GM12891 (cell line): ENCODE measurements around the gene CENPU.

ENCODE experiments used
- PAX5 ChIP-seq: IDR thresholded peaks from 2 replicates; pipeline ENCODE4 v1.6.1; 2011; ENCODE audit warnings: low read length, moderate library complexity, mild to moderate bottlenecking; ENCODE audit not compliant: insufficient read depth, severe bottlenecking
- POLR2A ChIP-seq: IDR thresholded peaks from 2 replicates; pipeline ENCODE4 v1.6.1; 2011; ENCODE audit warnings: low read depth, low read length, control low read depth
- POLR2AphosphoS5 ChIP-seq: IDR thresholded peaks from 2 replicates; pipeline ENCODE4 v1.6.1; 2011; ENCODE audit warnings: low read depth, low read length, control low read depth
- POU2F2 ChIP-seq: IDR thresholded peaks from 2 replicates; pipeline ENCODE4 v1.6.1; 2011; ENCODE audit warnings: low read depth, mild to moderate bottlenecking, control low read depth, low read length, moderate library complexity
- SPI1 ChIP-seq: IDR thresholded peaks from 2 replicates; pipeline ENCODE4 v1.6.1; 2011; ENCODE audit warnings: low read depth, low read length, control low read depth
- TAF1 ChIP-seq: IDR thresholded peaks from 2 replicates; pipeline ENCODE4 v1.6.1; 2011; ENCODE audit warnings: low read depth, low read length, control low read depth

DNA sequence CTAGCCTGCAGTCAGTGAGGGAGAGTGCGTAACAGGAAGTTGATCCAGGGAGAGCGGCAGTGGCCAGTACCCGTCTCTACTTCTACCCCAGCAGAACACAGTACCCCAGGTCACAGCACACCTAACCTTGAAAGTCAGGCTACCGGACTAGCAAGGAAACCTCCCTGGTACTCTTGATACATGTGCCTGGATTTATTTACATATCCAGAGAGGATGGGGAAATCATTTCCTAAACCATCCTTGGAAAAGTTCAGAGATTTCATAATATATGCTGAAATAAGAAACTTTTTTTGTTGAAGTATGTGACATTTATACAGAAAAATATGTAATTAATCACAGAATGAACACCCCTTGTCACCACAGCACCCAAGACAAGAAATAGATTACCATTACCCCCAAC lies 59.9 kb downstream of the CENPU start:
- TF ChIP-seq POLR2AphosphoS5 (no peak), POLR2A (no peak), SPI1 (no peak), TAF1 (no peak), PAX5 (no peak), POU2F2 (no peak)
